Measurements from ENCODE around the gene NT5DC1.

The NT5DC1 gene

GRCh38 chr6:116196841-116197240 lies 96.2 kb downstream of the NT5DC1 start:
- DNase-seq (ENCODE audit: low read depth): no peak

GRCh38 chr6:116200619-116201249 lies 100.1 kb downstream of the NT5DC1 start:
- no peak for DNase-seq (ENCODE audit: low read depth)

GRCh38 chr6:116201538-116201937 lies 100.9 kb downstream of the NT5DC1 start:
- no peak for DNase-seq (ENCODE audit: low read depth)

- no peak for DNase-seq (ENCODE audit: low read depth)
Observed at GRCh38 chr6:116205281-116205680, 104.6 kb downstream of the NT5DC1 start.

- DNase-seq (ENCODE audit: low read depth): peak; percentile 59
Observed at GRCh38 chr6:116206231-116206903, 105.7 kb downstream of the NT5DC1 start.

GRCh38 chr6:116208056-116208785 lies 107.6 kb downstream of the NT5DC1 start:
- DNase-seq (ENCODE audit: low read depth): peak; percentile 30

GRCh38 chr6:116210316-116210715 lies 109.7 kb downstream of the NT5DC1 start:
- no peak for DNase-seq (ENCODE audit: low read depth)

- DNase-seq (ENCODE audit: low read depth): peak; percentile 62
Observed at GRCh38 chr6:116210750-116211425, 110.2 kb downstream of the NT5DC1 start.

- DNase-seq (ENCODE audit: low read depth): no peak
Observed at GRCh38 chr6:116214681-116215080, 114.0 kb downstream of the NT5DC1 start.

GRCh38 chr6:116215414-116215813 lies 114.8 kb downstream of the NT5DC1 start:
- no peak for DNase-seq (ENCODE audit: low read depth)

- peak; percentile 59 for DNase-seq (ENCODE audit: low read depth)
Observed at GRCh38 chr6:116217069-116217468, 116.4 kb downstream of the NT5DC1 start.

- peak; percentile 46 for DNase-seq (ENCODE audit: low read depth)
Observed at GRCh38 chr6:116218172-116218633, 117.5 kb downstream of the NT5DC1 start.

- no peak for DNase-seq (ENCODE audit: low read depth)
Observed at GRCh38 chr6:116218866-116219265, 118.2 kb downstream of the NT5DC1 start.

GRCh38 chr6:116221067-116221466 lies 120.4 kb downstream of the NT5DC1 start:
- DNase-seq (ENCODE audit: low read depth): peak; percentile 80

GRCh38 chr6:116221911-116222310 lies 121.3 kb downstream of the NT5DC1 start:
- peak; percentile 52 for DNase-seq (ENCODE audit: low read depth)

GRCh38 chr6:116223355-116223754 lies 122.7 kb downstream of the NT5DC1 start:
- DNase-seq (ENCODE audit: low read depth): no peak

- peak; percentile 93 for DNase-seq (ENCODE audit: low read depth)
Observed at GRCh38 chr6:116229287-116229913, 128.7 kb downstream of the NT5DC1 start.

GRCh38 chr6:116234689-116235088 lies 134.0 kb downstream of the NT5DC1 start:
- DNase-seq (ENCODE audit: low read depth): no peak

GRCh38 chr6:116238083-116238482 lies 137.4 kb downstream of the NT5DC1 start:
- peak; percentile 59 for DNase-seq (ENCODE audit: low read depth)

- no peak for DNase-seq (ENCODE audit: low read depth)
Observed at GRCh38 chr6:116239256-116239655, 138.6 kb downstream of the NT5DC1 start.

GRCh38 chr6:116239856-116240255 lies 139.2 kb downstream of the NT5DC1 start:
- no peak for DNase-seq (ENCODE audit: low read depth)

- DNase-seq (ENCODE audit: low read depth): no peak
Observed at GRCh38 chr6:116244284-116244683, 143.6 kb downstream of the NT5DC1 start.
